HUES64 (cell line): ENCODE results near the gene MYRFL.

ENCODE experiments used
- H3K27ac ChIP-seq: 2 replicates; pipeline ENCODE4 v1.7.0; 2013; ENCODE audit warnings: low read depth, low read length, inconsistent platforms
- H3K27me3 ChIP-seq: 2 replicates; pipeline ENCODE4 v1.6.1; 2013; ENCODE audit warnings: mild to moderate bottlenecking, low read length; ENCODE audit not compliant: insufficient read depth
- H3K36me3 ChIP-seq: 2 replicates; pipeline ENCODE4 v1.6.1; 2013; ENCODE audit warnings: mild to moderate bottlenecking, low read length; ENCODE audit not compliant: insufficient read depth
- H3K4me1 ChIP-seq: 2 replicates; pipeline ENCODE4 v1.6.1; 2013; ENCODE audit warnings: mild to moderate bottlenecking, low read length, moderate library complexity; ENCODE audit not compliant: insufficient read depth
- H3K4me3 ChIP-seq: 2 replicates; pipeline ENCODE4 v1.5.1; 2013; ENCODE audit warnings: mild to moderate bottlenecking, low read length, moderate library complexity
- H3K9ac ChIP-seq: 2 replicates; pipeline ENCODE4 v1.6.1; 2013; ENCODE audit warnings: mild to moderate bottlenecking, low read depth, low read length
- H3K9me3 ChIP-seq: 2 replicates; pipeline ENCODE4 v1.6.1; 2013; ENCODE audit warnings: low read depth, low read length; ENCODE audit not compliant: insufficient read depth
- WGBS: fragments of 150-250, 120-280 bp; methylation state at CpG from one replicate; pipeline ENCODE4 v1.1.7; 2013; ENCODE audit warnings: missing lambda C conversion rate; 5-methylcytosine and 5-hydroxymethylcytosine counted together

The MYRFL gene

DNA sequence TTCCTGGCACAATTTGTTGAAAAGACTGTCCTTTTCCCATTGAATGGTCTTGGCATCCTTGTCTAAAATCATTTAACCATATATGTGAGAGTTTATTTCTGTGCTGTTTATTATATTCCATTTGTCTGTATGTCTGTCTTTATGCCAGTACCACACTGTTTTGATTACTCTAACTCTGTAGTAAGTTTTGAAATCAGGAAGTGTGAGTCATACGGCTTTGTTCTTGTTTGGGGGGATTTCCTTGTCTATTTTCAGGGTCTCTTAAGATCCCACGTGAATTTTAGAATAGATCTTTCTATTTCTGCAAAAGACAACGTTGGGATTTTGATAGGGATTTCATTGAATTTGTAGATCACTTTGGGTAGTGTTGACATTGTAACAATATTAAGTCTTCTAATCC lies 88.5 kb downstream of the MYRFL start:
- Histone ChIP-seq H3K27me3 (no peaks in the 10 kb centered on the region), H3K4me3 (no peak overlapping the region), H3K36me3 (no peaks in the 10 kb centered on the region), H3K4me1 (peaks cover 18% of the 10 kb centered on the region; the same call in 1 of the 2 replicates), H3K9me3 (peaks cover 6% of the 10 kb centered on the region), H3K9ac (no peak overlapping the region), H3K27ac (no peak overlapping the region)
- WGBS: 92% methylated on average over 3 of the region's 3 CpGs

DNA sequence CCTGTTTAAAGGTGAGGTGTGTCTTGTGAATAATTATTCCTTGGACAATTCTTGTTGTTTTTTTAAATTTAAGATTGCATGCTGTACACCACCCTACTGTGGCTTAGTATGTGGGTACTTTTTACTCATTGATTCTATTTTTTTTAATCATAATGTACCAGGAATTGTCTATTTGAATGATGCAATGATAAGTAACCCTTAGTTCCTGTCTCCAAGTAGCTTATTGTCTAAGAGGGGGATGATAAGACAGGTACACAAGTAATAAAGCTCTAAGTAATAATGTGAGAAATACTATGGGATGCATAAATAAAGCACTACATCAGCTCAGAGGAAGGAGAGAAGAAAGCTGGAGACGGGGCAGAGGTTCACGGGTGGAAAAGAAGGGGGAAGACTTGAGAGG lies 90.9 kb downstream of the MYRFL start:
- no peak overlapping the region for H3K9ac ChIP-seq
- H3K27ac ChIP-seq: no peak overlapping the region
- peaks cover 6% of the 10 kb centered on the region for H3K9me3 ChIP-seq
- H3K27me3 ChIP-seq: no peaks in the 10 kb centered on the region
- WGBS: 92% methylated on average over 2 of the region's 2 CpGs
- H3K4me3 ChIP-seq: no peak overlapping the region
- no peaks in the 10 kb centered on the region for H3K36me3 ChIP-seq
- H3K4me1 ChIP-seq: peaks cover 9% of the 10 kb centered on the region; the same call in 1 of the 2 replicates

DNA sequence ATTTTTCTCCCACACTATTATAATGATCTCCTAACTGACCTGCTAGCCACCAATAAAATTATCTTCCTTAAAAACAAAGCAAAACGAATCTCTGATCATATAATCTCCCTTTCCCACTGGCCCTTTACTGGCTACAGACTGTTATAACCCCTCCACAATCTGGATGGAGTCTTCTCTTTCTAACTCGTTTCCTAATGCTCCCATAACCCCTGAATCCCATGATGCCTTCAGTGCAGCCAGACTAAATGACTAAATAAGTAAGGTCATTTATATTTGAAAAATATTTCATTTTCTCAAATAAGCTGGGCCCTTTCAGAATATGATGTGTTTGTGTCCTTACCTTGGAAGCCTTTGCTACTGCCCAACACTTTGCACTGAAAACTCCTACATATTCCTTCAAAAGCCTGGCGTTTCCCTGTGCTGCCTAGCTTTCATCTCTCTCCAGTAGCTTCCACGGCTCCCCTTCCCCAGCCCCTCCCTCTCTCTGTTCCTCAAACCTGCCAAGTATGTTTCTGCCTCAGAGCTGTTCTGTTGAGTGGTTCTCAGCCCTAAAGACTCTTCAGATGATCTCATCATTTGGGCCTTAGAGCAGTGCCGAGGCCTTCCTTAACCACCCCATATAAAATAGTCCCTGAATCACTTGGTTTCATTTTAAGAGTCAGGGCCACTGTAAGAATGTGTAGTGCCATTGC lies 91.7 kb downstream of the MYRFL start:
- no peak overlapping the region for H3K4me3 ChIP-seq
- H3K4me1 ChIP-seq: peaks cover 7% of the 10 kb centered on the region; the same call in 1 of the 2 replicates
- no peak overlapping the region for H3K27ac ChIP-seq
- H3K27me3 ChIP-seq: no peaks in the 10 kb centered on the region
- no peaks in the 10 kb centered on the region for H3K36me3 ChIP-seq
- H3K9ac ChIP-seq: no peak overlapping the region
- 64% methylated on average over 5 of the region's 5 CpGs for WGBS
- H3K9me3 ChIP-seq: peaks cover 6% of the 10 kb centered on the region

DNA sequence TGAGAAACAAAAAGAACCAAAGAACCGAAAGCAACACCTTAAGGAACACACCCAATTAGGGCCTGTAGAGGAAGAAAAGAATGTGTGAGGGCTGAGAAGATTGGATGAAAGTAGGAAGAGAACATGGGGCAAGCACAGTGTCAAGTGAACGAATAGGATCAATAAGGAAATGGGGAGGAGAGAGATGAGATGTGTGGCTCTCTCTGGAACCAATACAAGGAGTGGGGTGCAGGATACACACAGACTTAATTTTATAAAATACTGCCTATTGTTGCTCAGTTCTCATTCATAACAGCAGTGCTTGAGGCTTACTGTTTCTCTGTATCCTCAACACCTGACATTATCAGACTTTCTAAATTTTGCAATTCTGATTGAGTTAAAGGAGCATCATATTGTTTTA lies 93.3 kb downstream of the MYRFL start:
- H3K27ac ChIP-seq: no peak overlapping the region
- H3K4me1 ChIP-seq: peaks cover 12% of the 10 kb centered on the region; the same call in 1 of the 2 replicates
- no peaks in the 10 kb centered on the region for H3K27me3 ChIP-seq
- H3K4me3 ChIP-seq: no peak overlapping the region
- WGBS: 95% methylated on average over 2 of the region's 2 CpGs
- no peak overlapping the region for H3K9ac ChIP-seq
- peaks cover 6% of the 10 kb centered on the region for H3K9me3 ChIP-seq
- H3K36me3 ChIP-seq: no peaks in the 10 kb centered on the region

DNA sequence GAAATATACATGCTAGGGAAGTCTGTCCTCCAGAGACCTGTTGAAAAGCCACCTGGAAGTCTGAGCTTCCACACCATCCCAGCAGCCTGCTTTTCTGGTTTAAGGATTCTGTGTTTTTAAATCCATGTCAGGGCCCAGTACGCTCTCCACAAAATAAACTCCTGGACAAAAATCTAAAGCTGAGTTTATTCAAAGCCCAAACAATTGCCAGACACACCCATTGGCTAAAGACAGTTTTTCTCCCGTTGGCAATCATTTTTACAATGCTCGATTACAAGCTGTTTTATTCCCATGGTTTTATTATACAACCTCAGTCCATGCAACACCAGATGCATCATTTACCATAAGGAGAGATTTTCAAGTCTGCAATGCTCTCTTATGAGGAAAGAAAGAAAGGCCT lies 94.5 kb downstream of the MYRFL start:
- peaks cover 12% of the 10 kb centered on the region; the same call in 1 of the 2 replicates for H3K4me1 ChIP-seq
- H3K4me3 ChIP-seq: no peak overlapping the region
- 96% methylated on average over 3 of the region's 3 CpGs for WGBS
- no peaks in the 10 kb centered on the region for H3K36me3 ChIP-seq
- no peaks in the 10 kb centered on the region for H3K27me3 ChIP-seq
- H3K27ac ChIP-seq: no peak overlapping the region
- H3K9me3 ChIP-seq: peaks cover 6% of the 10 kb centered on the region
- H3K9ac ChIP-seq: no peak overlapping the region

DNA sequence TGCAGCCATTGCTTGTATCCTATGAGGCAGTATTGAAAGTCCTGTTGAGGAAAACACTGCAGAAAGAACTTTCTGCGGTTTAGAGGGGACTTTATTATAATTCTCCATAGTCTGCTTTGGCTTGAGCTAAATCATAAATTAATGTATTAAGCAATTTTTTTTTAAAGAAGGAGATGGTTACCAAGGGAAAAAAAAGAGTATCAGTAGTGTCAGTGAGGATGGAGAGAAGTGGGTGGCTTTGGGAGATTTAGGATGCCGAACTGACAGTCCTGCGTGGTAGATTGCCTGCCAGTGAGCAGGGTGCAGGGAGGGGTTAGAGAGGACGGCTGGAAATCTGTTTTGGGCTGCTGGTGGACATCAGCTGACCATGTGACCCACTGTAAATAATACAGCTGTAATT lies 96.8 kb downstream of the MYRFL start:
- no peaks in the 10 kb centered on the region for H3K27me3 ChIP-seq
- H3K4me1 ChIP-seq: peaks cover 8% of the 10 kb centered on the region; the same call in 1 of the 2 replicates
- no peak overlapping the region for H3K9ac ChIP-seq
- H3K36me3 ChIP-seq: no peaks in the 10 kb centered on the region
- WGBS: 90% methylated on average over 4 of the region's 4 CpGs
- H3K27ac ChIP-seq: no peak overlapping the region
- H3K9me3 ChIP-seq: peaks cover 6% of the 10 kb centered on the region
- no peak overlapping the region for H3K4me3 ChIP-seq

DNA sequence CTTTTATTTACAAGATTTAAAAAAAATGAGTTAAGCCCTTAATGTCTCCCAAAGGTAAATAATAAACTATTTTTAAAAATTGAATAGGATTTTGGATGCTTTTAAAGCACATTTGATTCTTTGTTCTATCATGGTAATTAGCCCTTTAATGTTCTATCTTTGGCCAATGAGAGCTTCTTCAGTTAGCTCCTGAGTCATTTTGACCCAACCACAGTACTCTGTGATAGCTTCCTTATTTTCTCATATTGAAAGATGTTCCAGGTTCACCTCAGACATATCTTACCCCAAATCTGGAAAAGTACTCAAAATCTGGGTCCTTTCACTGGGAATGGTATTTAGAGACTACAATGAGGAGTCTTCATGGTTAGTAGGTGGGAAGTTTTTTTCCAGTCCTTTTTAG lies 98.0 kb downstream of the MYRFL start:
- H3K4me3 ChIP-seq: no peak overlapping the region
- no peaks in the 10 kb centered on the region for H3K27me3 ChIP-seq
- H3K4me1 ChIP-seq: peaks cover 15% of the 10 kb centered on the region
- H3K36me3 ChIP-seq: no peaks in the 10 kb centered on the region
- no peak overlapping the region for H3K9ac ChIP-seq
- no peak overlapping the region for H3K27ac ChIP-seq
- H3K9me3 ChIP-seq: peaks cover 6% of the 10 kb centered on the region

DNA sequence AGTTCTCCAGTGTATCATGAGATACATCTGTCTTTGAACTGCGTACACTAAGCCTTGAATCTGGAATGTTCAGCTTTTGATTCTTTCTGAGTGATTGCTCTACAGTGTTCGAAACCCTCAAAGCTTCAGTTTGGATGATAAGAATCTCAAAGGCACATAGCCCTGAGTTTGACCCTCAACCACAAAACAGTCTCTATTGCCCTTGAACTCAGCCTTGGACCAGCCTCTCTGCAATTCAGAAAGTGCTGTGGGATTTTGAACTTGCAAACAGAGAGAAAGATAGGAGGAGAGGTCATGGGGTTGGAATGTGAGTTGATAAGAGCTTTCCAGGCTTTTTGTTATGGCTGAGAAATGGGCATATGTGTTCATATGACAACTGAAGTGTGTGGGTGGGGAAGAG lies 100.3 kb downstream of the MYRFL start:
- H3K27me3 ChIP-seq: no peaks in the 10 kb centered on the region
- H3K4me3 ChIP-seq: no peak overlapping the region
- no peak overlapping the region for H3K9ac ChIP-seq
- peaks cover 17% of the 10 kb centered on the region for H3K4me1 ChIP-seq
- 93% methylated on average over 2 of the region's 2 CpGs for whole genome bisulfite sequencing
- H3K9me3 ChIP-seq: no peaks in the 10 kb centered on the region
- H3K27ac ChIP-seq: no peak overlapping the region
- no peaks in the 10 kb centered on the region for H3K36me3 ChIP-seq

DNA sequence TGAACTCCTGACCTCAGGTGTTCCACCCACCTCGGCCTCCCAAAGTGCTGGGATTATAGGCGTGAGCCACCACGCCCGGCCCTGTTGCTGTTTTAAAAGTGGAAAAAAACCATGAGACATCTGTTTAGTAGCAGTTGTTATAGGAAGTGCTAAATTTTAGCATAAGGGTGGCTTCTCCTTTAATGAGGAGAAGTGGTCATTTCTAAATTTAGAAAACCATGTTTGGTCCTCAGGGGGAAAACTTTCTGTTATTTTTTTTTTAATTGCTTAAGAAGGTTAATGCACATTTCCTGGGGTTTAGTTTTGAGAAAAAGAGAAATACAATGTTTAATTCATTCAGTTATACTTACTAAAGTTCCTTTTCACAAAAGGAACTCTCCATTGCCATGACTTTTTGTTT lies 102.1 kb downstream of the MYRFL start:
- no peak overlapping the region for H3K4me3 ChIP-seq
- H3K4me1 ChIP-seq: peaks cover 33% of the 10 kb centered on the region
- WGBS: 93% methylated on average over 4 of the region's 4 CpGs
- no peaks in the 10 kb centered on the region for H3K36me3 ChIP-seq
- no peaks in the 10 kb centered on the region for H3K9me3 ChIP-seq
- no peak overlapping the region for H3K9ac ChIP-seq
- H3K27ac ChIP-seq: no peak overlapping the region
- H3K27me3 ChIP-seq: no peaks in the 10 kb centered on the region

DNA sequence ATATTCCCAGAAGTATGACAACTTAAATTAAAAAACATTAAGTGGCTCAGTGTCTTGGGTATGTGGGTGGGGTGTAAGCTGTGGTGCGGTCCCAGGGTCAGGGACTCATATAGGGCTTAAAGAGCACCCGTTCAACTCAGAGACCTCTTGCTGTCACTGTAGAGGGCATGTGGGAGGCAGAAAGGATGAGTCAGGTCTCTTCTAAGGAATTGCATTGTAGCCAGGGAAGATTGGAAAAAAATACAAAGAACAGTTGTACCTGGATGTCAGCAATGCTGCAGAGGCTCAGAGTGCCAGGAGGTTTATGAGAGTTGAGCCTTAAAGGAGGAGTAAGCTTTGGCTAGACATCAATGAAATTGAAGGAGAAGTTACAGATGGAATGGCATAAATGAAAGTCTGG lies 104.1 kb downstream of the MYRFL start:
- H3K4me1 ChIP-seq: peaks cover 46% of the 10 kb centered on the region
- H3K4me3 ChIP-seq: no peak overlapping the region

DNA sequence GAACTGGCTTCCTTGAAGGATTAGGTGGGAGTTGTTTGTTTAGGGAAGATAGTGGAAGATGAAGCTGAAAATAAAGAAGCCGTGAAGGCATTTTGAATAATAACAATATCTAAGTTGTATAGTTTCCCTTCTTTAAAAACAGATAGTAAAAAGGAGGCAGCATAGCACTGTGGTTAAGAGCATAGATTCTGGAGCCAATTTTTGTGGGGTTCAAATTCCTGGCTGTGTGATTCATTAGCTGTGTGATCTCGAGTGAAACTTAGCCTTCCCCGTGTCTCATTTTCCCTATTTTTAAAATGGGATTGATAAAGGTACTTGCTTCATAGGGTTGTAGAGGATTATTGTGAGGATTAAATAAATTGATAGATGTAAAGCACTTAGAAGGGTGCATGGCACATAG lies 104.5 kb downstream of the MYRFL start:
- H3K27me3 ChIP-seq: no peaks in the 10 kb centered on the region

More for the DNA sequence above, 104.1 kb downstream of the MYRFL start:
- Histone ChIP-seq H3K27ac (no peak overlapping the region), H3K9me3 (no peaks in the 10 kb centered on the region), H3K36me3 (no peaks in the 10 kb centered on the region), H3K9ac (no peak overlapping the region), H3K27me3 (no peaks in the 10 kb centered on the region)
- 78% methylated on average over 2 of the region's 2 CpGs for WGBS

DNA sequence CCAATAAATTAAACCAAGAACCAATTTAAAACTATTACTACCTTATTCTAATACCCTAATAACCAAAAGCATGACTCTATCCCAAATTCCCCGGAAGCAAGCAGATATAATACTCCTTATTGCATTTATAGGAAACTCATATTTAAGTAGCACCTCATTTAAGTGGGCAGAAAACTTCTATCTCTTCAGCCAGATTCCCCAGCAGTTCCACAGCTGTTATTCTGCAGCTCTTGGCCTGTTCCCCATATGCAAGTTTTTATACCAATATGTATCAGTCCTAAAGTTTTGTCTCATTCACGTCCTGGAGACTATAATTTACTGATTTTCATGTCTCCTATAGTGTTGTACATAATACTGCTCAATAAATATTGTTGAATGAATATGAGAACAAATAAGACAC lies 106.5 kb downstream of the MYRFL start:
- Histone ChIP-seq H3K4me3 (no peak overlapping the region), H3K27me3 (no peaks in the 10 kb centered on the region), H3K4me1 (peaks cover 64% of the 10 kb centered on the region), H3K9ac (peak overlapping the region; percentile 66; the same call in 1 of the 2 replicates), H3K9me3 (no peaks in the 10 kb centered on the region), H3K27ac (peak overlapping the region; percentile 99), H3K36me3 (no peaks in the 10 kb centered on the region)
- WGBS: 60% methylated on average over 1 of the region's 2 CpGs

More for the DNA sequence above, 104.5 kb downstream of the MYRFL start:
- Histone ChIP-seq H3K36me3 (no peaks in the 10 kb centered on the region), H3K4me3 (no peak overlapping the region), H3K9me3 (no peaks in the 10 kb centered on the region), H3K27ac (no peak overlapping the region), H3K4me1 (peaks cover 48% of the 10 kb centered on the region), H3K9ac (no peak overlapping the region)
- WGBS: 91% methylated on average over 2 of the region's 3 CpGs
